GM18519 (cell line): ENCODE results near the gene VEPH1.

Experiments
- ATAC-seq: cut with Tn5 transposase; IDR thresholded peaks from one replicate; pipeline ENCODE4 v1.9.1; 2021; ENCODE audit warnings: mild to moderate bottlenecking, moderate library complexity; ENCODE audit not compliant: unreplicated experiment, low FRiP score

Gene VEPH1

DNA sequence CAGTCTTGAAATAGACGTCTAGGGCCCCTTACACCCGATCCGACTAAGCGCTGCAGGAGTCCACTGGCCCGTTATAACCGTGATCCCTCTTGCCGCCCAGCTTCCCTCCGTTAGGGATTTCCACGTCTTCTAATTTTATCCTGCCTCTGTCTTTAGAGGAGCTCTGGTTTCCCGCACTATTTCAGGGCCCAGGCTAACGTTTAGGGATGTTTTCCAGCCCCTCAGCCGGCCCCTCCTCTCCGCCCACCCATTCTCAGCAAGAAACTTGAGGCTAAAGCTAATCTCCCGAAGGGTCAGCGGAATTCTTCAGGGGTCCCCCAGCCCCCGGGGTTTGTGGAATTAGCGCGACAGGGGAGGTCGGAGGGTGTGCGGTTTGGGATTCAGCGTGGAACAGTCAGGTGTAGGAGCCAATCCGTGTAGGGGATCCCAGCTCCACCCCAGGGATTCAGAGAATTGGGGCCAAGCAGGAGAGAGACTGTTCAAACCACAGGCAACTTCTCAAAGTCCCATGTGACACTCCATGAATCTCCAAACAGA, 65.0 kb downstream of the VEPH1 start:
- no peak for ATAC-seq

DNA sequence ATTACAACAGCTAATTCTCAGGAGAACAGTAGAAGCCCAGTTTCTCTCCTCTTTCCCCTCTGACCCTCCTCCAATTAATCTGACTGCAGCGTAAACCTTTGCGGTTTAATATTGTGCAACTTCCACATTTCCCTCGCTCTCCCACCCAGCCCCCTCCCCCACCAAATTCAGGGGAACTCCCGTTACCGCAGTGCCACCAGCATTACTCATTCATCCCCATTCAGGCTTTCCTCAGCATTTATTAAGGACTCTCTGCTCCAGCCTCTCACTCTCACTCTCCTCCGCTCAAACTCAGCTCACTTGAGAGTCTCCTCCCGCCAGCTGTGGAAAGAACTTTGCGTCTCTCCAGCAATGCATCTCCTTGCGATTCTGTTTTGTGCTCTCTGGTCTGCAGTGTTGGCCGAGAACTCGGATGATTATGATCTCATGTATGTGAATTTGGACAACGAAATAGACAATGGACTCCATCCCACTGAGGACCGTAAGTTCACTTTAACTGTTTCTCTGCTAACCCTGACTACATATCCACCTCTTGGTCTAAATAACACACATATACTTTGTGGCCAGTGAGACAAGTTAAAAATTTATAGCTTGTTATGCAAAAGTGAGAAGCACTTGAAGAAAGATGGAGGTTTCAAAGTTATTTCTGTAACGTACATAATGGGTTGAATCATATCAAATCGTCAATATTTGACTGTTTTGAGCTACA, 66.5 kb downstream of the VEPH1 start, which contains the start of gene PTX3:
Gene PTX3 (plus strand): TSS at position 268 of the 709 bp plus-strand sequence. CDS start 84 bp downstream, at position 352.
- ATAC-seq = no peak

DNA sequence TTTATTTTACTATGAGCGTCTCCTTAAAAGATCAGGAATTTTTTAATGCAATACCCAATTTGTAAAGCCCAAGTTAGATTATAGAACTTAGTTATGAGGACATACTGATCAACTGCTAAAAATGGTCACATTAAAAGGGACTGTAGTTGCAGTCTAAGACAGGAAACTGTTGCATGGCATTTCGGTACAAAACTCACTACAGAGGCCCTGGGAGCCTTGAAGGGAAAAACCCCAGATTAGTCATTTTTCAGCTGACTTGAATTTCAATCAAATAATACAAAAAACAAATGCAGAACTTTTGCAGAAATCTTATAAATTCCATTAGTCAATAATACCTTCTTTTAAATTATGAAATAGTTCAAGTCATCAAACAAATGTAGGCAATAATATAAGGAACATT, 73.5 kb downstream of the VEPH1 start:
- ATAC-seq = no peak

DNA sequence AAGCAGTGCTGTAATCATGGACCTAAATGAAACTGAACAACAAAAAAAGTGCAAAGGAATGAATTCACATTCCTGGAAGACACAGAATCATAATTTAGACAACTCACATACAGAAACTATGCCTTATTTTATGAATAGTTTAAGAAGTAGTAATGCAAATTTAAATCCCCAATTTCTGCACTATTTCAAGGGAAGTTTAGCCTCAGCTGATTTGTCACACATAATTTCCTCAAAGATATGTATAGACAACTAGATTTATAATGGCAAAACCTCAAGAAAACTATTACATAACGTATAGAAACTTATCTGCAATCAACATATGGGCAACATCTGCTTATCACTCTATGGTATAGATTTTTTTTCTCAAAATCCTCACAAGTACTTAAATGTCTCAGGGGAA, 74.4 kb downstream of the VEPH1 start:
- ATAC-seq = no peak

DNA sequence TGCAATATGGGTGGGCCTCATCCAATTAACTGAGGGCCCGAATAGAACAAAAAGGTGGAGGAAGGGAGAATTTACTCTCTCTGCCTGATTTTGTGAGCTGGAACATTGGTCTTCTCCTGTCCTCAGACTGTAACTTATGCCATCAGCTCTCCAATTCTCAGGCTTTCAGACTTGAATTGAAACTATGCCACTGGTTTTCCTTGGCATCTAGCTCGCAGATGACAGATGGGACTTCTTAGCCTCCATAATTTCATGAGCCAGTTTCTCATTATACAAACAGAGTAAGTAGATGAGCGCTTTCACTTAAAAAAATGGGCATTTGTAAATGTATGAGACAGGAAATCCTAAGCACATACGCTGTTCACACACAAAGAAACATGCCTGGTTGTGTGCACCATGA, 75.3 kb downstream of the VEPH1 start:
- no peak for ATAC-seq

DNA sequence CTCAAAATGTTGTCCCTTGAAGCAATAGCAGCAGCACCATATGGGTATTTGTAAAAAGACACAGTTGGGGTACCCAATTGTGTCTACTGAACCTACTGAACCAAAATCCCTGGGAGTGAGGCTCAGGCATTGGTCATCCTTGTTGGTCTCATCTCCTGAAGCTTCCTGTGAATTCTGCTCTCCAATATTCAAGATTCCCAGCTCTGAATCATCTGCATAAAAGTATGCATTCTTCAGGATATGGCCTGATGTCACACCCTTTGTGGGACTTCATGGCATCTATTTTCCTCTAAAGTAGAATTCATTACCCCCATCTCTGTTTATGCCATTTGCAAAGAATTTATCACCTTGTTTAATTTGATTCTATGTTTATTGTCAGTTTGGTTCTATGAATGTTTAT, 79.9 kb downstream of the VEPH1 start:
- ATAC-seq = no peak

DNA sequence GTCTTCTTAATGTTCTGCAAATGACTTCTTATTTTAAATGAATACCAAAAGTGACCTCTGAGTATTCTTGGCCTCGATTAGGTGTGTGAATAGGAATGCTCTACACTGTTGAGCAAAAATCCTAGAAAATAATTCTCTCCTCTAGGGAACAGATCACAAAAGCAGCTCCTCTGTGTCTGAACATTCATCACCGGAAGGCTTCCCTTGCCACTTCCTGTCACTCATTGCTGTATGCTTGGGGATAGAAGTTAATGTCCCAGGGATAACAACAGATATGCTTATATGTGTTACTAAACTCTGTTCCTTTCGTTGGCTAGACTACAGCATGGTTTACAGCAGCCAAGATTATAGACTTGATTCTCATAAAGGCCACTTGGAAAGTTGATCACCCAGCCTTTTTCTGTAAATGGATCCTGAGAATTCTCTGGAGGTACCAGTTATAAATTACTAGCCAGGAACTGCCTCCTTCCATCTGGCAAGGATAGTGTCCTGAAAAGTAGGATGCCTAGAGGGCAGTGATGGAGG, 82.5 kb downstream of the VEPH1 start:
- ATAC-seq = no peak

DNA sequence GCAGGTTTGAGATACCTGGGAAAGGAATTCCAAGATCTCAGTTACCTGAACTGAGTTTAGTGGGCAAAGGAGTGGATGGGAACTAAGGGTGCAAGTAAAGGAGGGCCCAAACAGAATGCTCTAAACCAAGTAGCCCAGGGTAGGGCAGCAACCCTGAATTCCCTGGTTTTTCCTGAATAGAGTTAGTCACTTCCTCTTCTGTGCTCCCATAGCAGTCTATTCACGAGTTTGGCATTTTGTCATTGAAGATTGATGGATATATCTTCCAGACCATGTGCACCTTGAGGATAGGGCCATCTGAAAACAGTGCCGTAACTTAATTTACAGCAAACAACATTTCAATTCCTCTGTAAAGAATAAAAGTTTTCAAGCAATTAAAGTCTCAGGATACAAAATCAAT, 85.1 kb downstream of the VEPH1 start:
- no peak for ATAC-seq

DNA sequence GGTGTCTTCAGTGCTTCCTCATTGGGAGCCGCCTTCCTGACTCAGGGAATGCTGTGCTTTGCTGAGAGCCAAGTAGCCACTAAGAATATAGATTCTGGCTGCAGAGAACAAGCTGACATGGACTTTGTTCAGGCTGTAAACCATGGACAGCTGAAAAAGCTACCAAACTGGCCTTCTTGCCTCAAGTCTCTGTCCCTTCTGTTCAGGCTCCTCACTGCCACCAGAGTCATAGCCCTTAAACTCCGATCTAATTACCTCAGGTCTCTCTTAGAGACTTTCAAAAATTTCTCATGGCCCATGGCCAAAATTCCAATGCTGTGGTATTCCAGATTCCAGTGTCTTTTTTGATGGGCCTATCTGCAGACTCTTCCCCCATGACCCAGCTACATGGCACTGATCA, 86.0 kb downstream of the VEPH1 start:
- no peak for ATAC-seq

DNA sequence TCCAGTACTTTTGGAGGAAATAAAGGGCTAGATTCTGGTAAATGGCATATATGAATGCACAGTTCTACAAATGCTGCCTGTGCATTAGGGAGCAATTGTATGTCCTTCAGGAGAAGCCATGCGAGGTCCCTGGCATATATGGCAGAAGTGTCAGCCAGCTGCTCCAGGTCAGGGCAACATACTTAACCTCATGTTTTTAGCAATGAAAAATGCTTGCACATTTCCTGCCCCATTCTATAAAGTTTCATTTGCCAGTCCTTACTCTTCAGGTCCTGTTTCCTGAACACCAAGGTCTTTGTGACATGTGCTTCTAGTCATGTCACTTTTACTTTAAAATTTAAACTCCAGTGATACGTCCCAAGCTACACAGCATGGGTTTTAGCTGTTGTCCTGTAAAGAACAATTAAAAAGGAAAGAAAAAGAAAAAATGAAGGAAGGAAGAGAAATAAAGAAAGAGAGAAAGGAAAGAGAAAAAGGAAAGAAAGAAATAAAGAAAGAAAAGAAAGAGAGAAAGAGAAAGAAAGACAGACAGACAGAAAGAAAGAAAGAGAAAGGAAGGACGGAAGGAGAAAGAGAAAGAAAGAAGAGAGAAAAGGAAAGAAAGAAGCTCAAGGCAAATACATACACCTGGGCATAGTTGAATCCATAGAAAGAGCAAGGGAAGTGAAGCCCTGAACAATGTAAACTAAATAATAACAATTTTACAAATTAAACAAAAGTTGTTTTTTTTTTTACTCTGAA, 86.7 kb downstream of the VEPH1 start:
- no peak for ATAC-seq

DNA sequence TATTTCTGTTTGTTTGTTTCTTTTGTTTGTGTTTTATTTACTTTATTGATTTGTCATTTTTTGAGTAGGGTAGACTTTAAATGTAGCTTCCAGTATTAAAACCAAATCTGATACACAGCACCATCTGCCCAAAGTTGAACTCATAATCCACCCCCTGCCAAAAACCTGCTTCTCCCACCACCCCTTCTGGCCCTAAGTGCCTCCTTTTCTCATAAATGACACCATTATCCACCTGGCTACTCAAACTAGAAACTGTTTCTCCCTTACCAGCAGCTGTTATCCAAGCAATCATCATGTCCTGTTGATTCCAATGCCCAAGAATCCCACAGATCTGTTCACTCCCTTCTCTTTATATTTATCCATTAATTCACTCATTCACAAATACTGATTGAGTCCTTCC, 88.4 kb downstream of the VEPH1 start:
- ATAC-seq = no peak

DNA sequence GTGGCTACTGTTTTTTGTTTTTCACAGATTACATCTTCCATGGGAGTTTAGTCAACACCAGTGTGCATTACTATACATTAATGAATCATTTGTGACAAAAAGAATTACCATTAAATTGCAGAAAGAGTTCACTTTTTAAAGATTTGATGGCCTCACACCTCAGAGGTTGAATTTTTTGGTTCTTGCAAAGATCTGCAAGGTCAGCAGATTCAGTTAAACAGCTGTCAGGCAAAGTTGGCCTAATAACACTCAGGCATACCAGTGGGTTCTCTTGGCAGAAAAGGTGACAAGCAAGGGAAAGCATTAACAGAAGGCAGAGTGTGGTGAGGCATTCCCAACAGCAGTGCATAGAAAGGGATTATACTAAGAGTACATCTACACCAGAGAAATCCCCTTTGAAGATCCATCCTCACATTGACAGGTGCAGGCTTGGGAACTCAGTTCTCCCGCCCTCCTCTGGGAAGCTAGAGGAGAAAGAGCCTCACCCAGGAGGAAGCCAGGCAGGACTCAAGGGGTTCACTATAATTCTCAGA, 90.8 kb downstream of the VEPH1 start:
- no peak for ATAC-seq

DNA sequence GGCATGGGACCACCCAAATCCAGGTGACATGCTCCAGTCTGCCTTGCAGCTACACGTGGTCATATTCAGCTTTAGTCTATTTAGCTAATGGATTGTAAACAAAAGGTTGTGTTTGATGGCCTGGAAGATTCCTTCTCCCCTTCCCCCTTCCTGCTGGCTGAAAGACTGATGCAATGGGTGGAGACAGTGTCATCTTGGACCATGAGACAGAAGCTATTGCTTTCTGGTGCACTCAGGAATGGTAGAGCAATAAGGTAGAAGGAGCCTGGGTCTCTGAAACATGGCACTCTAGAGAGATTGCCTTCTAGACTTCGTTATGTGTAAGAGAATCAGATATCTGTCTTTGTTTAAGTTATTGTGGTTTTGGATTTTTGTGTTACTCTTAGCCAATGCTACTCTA, 92.3 kb downstream of the VEPH1 start:
- no peak for ATAC-seq

DNA sequence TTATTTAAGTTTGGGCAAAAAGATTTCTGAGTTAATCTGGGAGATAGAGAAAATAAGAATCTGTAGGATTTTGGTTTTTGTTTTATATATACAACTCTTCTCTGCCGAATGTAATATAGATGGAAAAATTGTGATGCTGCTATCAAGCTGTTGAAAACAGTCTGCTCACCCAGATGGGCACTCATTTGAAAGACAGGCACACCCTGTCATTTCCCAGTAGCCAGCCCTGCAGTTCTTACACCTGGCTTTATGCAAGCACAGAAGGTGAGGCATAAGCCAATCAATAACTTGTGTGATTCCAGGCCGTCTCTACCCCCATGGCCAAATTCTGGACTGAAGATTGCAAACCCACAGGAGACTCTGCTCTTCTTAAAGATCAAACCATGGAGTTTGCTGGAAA, 93.7 kb downstream of the VEPH1 start:
- no peak for ATAC-seq

DNA sequence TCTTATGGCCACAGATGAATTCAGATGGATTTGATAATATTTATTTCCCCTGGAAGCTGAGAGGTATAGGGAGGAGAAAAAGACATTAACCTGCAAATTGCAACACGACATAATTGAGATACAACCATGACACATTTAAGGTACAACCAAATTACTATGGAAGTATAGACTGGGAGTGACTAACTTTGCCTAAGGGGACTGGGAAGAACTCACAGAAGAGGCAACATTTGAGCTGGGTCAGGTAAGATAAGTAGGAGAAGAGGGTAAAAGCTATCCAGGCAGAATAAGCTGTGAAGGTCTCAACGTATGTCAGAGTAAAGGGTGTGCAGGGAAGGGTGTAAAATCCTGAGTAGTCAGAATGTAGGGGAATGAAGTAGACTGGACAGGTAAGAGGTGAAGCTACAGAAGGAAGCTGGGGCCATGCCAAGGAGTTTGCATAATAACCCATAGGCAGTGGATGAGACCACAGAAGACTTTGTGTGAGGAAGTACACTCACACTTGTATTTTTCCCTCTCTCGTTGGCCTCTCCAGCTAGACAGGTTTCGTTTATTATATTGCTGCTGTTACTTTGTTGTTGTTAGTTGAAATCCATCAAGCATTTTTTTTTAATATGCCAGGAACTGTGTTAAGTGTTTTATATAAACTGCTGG, 94.6 kb downstream of the VEPH1 start:
- no peak for ATAC-seq

DNA sequence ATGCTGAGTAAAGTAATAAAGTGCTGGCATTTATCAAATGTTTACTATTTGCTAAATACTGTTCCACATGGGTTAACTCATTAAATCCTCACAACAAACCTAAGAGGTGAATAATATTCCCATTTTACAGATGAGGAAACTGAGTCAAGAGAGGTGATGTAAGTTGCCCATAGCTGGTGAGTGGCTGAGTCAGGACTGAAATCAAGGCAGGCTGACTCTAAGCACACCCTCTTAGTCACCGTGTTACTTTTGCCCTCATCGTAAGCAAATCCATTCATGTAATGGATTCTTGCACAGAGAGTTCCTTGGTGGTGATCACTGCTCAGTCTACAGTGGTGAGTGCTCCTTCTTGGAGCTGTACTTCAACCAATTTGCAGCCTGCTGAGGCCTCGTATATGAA, 95.4 kb downstream of the VEPH1 start:
- ATAC-seq = no peak

DNA sequence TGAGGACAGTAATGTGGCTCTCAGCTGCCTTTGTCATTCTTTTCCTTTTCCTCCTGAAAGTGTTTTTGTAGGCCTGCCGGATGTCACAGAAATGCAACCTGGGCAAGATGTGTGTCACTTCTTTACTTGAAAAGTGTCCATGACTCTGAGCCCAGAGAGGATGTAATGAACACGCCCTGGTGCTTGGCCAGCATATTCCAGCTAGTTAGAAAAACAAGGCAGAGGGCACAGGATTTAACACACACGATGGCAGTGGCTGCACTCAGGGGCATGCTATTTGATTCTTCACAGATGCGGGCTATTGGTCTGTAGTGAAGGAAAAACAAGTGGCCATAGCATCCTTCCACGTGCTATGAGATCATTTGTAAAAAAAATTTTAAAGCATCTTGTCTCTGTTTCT, 96.8 kb downstream of the VEPH1 start:
- no peak for ATAC-seq

DNA sequence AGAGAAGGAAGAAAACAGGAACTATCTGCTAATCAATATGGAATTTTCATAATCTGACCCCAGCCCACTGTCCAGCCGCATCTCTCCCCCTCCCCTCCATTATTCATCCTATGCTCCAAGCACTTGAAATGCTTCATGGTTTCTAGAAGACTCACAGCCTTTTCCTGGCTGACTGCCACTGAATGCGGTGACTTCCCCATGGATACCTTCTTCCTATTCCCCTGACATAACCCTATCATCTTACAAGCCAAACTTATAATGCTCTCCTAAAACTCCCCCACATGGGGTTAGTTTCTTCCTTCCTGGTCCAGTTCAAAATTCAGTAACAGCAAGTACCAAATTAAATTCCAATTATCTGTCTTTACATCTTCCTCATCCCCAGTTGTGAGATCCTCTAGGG, 97.8 kb downstream of the VEPH1 start:
- ATAC-seq = no peak

DNA sequence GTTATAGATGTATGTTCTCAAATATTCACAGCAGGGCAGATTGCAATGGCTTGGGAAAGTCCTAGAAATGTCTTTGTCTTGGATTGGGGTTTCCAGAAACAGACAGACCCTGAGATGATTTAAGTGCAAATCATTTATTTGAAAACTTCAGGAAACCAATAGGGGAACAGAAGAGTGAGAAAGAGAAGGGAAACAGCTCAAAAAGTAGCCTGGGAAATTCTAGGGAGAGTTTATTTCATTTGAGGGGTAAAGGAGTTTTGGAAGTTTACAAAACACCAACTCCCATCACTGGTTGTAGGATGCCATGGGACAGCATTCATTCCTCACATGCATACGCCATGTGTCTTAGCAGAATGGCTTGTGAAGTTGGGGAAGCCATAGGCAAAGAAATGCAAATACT, 98.8 kb downstream of the VEPH1 start:
- ATAC-seq = no peak

DNA sequence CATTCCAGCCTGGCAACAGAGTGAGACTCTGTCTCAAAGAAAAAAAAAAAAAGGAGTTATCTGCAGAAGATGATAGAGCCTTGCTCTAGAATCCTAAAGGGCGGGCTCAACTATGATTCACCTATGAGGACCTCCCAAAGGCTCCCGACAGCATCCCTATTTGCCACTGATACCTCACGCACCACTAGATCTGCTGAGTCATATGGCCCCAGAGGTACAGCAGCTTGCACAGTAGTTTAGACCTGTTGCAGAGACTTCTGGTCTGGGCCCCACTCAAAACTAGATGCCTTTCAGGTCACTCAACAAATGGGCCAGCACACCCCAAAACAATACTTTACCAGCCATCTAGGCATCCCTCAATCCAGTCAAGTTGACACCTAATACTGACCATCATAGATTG, 104.6 kb downstream of the VEPH1 start:
- ATAC-seq = no peak

DNA sequence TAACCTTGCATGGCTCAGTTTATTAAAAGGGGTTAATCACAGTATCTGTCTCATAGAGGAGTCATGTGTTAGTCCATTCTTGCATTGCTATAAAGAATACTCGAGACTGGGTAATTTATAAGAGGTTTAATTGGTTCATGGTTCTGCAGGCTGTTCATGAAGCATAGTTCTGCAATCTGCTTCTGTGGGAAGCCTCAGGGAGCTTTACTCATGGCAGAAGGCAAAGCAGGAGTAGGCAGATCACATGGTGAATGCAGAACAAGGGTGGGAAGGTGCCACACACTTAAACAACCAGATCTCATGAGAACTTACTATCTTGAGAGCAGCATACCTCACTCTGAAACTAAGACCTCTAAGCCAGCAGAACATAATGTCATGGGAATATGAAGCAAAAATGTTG, 108.8 kb downstream of the VEPH1 start:
- no peak for ATAC-seq
